HG02759 (cell line): Measurements from ENCODE around the gene FAM25G.
"Not testable (repeated sequence)": the region's sequence is repeated elsewhere in the genome, so short reads cannot be mapped to it uniquely, and the experiment has no call there.

ENCODE experiments used
- ATAC-seq: cut with Tn5 transposase; IDR thresholded peaks from one replicate; pipeline ENCODE4 v1.9.1; 2021; ENCODE audit warnings: mild to moderate bottlenecking, moderate library complexity; ENCODE audit not compliant: unreplicated experiment

FAM25G gene

DNA sequence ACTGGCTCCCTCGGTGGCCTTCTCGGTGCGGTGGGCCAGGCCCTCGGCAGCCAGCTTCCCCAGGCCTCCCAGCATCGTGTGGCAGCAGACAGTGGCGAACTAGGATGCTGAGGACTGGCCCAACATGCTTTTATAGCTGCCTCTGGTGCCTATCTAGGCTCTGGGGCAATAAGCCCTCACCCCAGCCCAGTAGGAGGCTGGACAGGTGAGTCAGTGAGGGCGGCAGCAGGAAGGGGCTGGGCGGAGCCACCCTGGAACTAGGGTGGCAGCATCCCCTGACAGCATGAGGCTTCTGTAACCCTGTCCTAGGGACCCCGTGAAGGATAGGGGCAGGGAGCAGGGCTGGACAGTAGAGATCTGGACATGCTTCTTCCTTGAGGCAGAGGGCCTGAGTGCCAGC, at the start of gene FAM25G:
Gene FAM25G (minus strand): TSS at position 101 of the 400 bp plus-strand sequence. CDS start 26 bp downstream, at position 75.
- ATAC-seq, result not testable (repeated sequence)

DNA sequence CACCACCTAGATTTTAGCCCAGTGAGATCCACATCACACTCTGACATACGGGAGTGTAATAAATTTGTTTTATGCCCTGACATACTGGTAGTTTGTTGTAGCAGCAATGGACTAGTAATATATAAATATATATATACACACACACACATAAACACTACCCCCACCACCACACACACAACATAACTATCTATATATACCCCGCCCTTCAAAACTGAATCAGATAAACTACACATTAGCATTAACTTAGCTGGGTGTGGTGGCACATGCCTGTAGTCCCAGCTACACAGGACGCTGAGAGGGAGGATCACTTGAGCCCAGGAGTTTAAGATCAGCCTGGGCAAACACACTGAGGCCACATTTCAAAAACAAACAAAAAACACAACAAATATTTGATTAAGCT, 44.9 kb upstream of the FAM25G start:
- not testable (repeated sequence) for ATAC-seq

DNA sequence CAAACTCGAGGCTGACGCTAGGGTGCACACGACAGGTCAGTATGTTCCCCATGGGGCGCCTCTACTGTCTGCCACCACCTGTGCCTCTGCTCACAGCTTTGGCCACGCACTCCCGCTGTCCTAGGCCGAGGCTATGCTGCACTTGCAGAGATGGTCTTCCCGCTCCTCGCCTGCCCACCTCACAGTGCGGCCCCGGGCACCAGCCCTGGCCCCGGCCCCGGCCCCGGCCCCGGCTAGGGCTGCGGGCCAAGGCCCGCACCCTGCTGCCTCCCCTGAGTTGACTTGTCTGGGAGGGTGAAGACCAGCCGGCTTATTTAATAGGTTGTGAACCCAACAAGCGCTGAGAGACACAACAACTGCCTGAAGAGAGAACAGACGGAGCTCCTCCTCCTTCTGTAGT, 32.0 kb upstream of the FAM25G start, which contains the start of gene AGAP9:
Gene AGAP9 (minus strand): TSS at position 164 of the 400 bp plus-strand sequence. CDS start 112 bp downstream, at position 52.
- ATAC-seq, result not testable (repeated sequence)

DNA sequence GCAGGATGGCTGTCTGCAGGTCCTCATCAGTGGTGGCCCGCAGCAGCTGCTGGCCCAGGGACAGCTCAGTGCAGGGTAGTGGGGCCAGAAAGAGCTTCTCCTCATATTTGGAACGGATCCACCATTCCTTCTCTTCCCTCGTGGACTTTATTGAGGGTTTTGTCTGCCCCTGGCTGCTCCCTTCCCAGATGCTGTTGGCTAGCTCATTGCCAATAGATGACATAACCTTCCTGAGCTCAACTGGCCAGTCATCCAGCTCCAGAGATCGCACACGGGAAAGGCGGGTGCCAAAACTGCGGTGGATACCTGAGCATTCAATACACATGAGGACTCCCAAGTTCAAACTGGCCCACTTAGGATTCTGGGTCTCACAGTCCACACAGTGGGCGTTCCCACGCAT, 10.8 kb upstream of the FAM25G start:
- not testable (repeated sequence) for ATAC-seq

DNA sequence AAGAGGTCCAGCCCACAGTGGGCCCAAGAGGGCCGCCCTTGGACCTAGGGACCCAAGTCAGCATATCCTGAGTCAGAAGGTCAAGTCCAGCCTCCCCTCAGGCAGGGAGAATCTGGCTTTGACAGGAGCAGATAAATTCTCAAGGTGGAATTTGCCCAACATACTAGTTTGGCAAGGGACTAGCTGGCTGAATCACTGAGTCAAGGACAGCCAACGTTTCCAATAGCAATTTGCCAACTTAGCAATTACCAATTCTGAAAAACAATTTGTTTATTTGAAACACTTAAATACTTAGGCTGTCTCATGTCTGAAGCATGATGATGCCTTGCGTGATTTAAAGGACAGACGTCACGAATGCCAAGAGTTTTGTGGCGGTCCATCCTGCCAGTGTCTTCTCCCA, 2.7 kb upstream of the FAM25G start:
- ATAC-seq, result not testable (repeated sequence)

DNA sequence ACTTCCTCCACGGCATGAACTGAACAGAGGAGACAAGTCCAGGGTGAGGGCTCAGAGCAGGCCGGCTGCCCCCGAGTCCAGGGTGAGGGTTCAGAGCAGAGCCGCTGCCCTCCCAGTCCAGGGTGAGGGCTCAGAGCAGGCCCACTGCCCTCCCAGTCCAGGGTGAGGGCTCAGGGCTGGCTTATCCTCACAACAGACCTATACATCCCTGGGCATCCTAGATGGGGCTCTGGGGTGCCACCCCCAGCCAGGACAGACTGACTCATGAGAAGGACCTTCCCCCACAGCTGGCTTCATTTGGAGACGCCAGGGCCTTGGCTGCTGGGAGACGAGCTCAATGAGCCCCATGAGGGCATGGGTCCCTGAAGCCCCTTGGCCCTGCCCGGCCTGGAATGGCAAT, 1.9 kb downstream of the FAM25G start:
- ATAC-seq, result not testable (repeated sequence)

DNA sequence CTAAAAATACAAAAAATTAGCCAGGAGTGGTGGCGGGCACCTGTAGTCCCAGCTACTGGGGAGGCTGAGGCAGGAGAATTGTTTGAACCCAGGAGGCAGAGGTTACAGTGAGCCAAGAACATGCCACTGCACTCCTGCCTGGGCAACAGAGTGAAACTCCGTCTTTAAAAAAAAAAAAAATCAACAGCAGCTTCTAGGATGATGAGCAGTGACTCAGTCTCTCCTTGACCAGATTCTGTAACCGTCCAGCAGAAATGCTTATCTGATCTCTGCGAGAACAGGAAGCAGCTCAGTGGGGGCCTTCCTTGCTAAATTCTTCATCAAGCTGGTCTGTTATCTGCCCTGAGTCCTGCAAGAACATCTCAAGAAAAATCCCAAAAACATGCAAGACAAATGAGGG, 5.6 kb downstream of the FAM25G start:
- ATAC-seq, result not testable (repeated sequence)

DNA sequence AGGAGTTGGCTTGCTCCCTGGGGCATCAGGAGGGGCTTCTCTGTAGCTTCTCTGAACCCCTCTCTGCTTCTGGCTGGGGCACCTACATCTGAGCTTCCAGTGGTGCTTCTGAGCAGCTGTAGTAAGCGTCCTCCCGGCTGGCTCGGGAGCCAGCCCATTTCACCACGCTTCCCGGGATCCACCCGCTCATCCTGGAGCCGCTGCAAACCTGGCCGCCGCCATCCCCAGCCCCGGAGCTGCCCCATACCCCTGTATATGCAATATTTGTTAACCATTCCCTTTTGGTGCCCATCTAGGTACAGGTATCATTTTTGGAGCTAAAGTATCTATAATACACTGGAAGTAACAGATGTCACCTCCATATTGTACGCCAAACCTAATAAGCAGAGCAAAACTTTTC, 6.7 kb downstream of the FAM25G start:
- not testable (repeated sequence) for ATAC-seq

DNA sequence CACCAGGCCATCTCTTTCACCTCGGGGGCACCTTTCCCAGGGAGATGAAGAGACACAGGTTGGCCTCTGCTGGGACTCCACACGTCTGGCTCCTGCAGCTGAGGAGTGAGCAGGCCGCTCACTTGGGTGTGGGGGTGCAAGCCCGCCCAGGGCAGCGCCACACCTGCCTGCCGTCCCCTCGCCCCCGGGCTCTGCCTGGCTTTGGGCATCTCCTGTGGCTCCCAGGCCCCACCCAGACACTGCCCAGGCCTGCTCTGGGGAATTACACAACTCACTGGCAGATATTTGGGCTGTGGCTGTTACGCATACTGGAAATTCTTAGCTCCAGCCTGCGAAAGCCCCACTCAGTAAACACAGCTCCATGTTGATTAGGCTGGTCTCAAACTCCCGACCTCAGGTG, 7.6 kb downstream of the FAM25G start, which contains the start of gene ANXA8:
Gene ANXA8 (minus strand): TSS at position 193 of the 400 bp plus-strand sequence. CDS start 182 bp downstream, at position 11.
- ATAC-seq, result not testable (repeated sequence)

DNA sequence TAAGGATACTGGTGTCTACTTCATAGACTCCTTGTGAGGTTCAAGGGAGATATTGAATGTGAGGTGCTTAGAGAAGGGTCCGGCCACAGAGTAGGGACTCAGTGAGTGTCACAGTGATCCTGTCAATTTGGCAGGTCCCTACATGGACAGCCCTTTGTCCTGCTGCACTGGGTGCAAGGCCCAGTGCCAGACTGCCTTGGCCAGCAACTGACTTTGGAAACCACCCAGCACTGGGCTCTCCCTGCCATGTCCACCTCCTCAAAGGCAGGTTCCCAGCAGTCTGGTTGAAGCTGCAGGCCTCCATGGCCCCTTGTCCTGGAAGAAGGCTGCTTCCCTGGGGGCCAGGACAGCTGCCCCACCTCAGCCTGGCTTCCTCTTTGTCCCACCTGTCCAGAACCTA, 9.1 kb downstream of the FAM25G start:
- not testable (repeated sequence) for ATAC-seq

DNA sequence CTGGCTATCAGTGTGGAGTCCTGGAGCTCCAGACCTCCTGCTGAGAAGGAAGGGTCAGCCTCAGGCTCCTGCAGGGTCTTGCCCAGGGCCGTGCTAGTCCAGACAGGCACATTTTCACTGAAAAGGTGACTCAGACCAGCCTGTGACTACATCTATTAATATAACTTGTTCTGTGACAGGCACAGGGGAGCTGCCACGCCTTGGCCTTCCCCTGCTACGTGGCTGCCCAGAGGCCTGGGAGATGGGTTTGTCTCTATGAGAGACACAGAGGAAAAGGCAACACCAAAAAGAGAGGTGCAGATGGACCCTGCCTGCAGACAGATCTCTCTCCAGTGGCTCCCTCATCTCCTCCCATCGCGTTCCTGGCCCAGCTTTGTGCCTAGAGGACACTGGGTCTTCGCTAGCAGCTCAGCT, 9.7 kb downstream of the FAM25G start:
- ATAC-seq, result not testable (repeated sequence)

DNA sequence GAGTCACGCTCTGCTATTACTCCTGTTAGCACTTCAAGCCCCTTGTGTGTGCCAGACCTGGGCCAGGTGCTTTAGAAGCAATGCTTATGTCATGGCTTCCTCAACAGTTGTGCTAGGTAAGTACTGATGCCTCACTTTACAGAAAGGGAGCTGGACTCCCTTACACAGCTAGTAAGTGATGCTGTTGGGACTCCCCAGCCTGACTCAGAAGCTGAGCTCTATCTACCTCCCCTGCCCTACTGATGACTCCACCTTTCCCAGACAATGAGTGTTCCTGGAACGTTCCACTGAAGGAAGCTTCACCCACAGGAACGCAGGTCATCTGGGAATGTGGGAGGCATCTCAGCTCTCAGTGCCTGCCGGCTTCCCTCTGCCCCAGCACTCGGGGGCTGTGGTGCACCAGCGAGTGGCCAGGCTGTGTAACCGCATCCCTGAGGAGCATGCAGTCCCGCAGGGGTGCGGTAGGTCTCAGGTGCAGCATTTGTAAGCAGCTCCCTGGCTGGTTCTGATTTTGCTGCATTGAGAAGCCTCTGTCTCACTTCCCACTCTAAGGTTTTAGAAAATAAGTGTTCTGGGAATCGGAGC, 10.2 kb downstream of the FAM25G start:
- not testable (repeated sequence) for ATAC-seq

DNA sequence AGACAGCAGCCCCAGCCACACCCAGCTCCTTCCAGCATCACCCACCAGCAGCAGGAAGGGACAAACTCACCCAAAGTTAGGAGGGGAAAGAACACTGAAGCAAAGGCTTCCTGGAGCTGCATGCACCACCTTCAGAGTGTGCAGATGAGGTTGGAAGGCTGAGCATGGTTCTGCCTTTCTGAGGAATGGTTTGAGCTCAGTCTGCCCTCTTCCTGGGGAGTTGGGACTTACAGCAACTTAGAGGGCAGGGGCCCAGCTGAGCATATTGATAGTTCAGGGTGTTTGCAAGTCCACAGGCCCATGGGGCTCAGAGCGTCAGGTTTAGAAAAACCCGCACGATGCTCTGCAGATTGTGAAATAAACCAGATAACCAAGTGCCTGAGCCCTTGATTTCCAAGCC, 11.4 kb downstream of the FAM25G start:
- not testable (repeated sequence) for ATAC-seq

DNA sequence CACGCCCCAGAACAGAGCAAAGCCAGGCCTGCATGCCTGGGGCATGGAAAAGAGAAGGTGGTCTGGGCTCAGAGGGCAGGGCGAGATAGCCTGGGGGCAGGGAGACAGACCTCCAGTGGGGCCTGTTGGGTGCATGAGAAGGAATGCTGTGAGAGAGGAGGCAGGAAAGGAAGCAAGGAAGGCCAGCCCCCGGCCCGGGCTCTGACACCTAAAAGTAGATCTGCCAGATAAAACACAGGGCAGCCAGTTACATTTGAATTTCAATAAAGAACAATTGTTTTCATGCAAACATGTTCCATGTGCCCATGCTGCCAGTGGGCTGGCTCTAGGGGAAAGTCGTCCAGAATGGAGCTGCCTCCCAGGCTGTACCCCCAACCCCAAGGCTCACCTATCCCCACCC, 13.4 kb downstream of the FAM25G start:
- ATAC-seq, result not testable (repeated sequence)

DNA sequence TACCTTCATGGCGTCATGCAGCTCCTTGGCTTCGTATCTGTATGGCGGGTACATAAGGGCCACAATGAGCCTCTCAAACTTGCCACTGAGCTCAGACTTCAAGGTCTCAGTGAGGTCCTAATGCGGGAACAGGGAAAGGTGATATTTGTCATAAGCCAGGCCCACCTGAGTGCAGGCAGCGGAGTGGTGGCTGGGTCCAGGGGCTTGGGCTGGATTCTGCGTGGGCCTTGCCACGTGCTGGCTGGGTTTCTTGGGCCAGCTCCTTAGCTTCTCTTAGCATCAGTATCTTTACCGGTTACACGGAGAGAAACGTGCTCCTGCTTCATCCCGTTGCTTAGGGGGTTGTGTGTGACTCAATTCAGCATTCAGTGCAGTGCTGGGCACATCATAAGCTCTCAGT, 14.4 kb downstream of the FAM25G start:
- ATAC-seq, result not testable (repeated sequence)

DNA sequence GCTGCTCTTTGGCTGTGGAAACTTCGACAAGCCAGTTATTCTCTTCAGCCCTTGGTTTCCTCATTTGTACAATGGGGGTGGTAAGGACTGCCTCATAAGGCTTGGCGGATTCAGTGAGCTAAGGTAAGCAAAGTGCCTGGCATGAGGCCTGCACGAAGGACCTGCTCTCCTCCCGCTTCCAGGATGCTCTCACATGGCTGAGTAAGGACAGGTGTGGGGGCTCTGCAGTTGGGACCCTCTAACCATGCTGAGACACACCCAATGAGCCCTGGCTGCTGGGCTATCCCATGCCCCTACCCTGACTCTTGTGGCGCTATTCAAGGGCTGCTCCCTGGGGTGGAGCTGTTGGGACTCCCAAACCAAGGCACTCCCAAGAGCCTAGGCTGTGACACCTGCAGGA, 16.4 kb downstream of the FAM25G start:
- ATAC-seq, result not testable (repeated sequence)

DNA sequence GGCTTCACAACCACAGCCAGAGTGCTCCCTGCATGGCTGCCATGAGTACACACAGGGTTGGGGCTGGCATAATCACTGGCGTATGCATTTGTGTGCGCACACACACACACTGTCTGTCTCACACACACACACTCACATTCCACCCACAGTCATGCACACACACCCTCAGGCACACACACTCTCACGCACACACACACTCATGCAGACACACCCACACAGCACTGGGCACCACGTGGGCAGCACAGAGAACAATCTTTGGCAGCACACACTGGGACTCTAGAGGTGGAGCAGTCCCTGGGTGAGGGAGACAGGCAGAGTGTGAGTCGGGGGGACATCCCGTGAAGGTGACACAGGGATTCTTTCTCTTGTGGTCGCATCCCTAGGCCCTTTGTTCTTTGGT, 18.0 kb downstream of the FAM25G start:
- ATAC-seq, result not testable (repeated sequence)

DNA sequence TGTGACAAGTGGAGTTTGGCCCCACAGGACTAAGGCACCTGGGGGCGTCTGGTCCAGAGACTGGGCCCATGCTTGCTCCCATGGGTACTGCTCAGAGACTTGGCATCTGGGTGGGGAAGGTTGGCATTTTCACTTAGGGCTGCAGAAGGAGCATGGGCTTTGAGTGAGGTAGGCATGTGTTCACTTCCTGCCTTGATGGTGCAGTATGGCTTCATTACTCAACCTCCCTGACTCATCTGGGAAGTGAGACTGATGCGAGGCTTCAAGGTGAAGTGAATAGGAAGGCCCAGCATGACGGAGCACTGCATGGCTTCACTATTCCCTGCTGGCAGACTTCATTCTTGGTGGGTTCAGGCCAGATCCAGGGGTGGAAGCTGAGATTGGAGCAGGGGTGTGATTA, 18.9 kb downstream of the FAM25G start:
- ATAC-seq, result peak; percentile 72

DNA sequence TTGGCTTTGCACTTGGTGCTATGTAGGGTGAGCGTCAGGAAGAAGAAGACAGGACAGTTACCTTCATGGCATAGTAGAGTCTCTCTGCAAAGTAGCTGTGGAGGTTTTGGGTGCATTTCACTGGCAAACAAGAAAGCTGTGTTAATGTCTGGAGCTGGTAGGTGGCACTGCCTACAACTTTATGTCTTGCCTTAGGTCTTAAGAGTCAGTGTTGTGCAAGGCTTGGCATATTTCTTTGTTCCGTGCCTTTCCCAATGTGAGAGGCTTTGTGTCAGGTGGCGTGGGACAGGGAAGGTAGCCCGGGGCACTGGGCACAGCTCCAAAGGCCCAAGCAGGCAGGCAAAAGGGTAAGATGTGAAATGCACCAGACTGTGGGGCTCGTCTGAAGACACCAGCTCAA, 19.4 kb downstream of the FAM25G start:
- ATAC-seq, result not testable (repeated sequence)

DNA sequence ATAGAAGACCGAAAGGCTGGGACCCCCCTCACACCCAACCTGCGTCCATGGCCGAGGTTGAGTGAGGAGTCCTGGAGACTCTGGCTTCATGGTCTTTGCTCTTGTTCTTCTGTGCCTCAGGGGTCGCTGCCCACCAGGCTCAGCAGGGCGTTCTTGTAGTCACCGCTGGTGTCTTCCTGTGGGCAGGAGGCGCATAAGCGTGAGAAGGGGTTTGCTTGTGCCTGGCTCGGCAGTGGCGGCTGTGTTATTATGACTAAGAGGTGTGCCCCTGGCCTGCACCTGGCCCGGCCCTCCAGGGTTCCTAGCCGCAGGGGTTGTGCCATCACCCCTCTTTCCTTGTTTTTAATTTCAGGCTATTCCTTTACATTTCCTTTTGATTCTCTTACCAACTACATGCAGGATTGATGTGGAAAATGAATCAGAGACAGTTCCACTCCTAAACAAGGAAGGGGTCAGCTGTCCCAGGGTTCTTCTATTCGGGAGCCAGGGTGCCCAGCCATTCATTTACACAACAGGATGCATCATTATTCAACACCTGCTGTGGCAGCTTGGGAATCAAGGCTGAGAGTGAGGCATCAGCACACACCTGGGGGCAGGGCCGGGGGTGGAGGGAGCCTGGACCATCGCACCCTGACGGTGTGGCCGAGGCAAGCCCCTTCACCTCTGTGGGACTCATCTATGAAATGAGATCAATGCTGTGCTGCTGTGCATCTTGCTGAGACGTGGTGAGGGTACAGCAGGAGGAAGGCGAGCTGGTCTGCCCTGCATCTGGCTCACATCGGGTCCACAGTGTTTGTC, 22.6 kb downstream of the FAM25G start:
- ATAC-seq, result not testable (repeated sequence)

DNA sequence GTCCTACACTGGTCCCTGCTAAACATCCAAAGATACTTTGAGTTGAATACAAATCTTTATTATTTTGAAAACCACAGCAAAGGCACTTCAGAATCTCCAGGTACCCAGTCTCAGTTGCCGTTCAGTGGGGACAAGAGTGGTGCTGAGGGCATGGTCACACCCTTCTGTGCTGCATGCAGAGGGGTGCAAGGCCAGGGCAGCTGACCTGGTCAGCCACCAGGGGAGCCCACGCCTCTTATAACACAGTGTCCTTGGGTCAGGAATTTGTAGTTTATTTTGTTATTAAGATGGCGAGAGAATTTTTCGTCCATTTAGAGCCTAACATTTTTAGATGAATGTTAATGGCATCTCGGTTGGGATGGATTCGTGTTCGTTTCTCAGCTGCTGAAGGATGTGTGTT, 23.5 kb downstream of the FAM25G start:
- ATAC-seq, result not testable (repeated sequence)

DNA sequence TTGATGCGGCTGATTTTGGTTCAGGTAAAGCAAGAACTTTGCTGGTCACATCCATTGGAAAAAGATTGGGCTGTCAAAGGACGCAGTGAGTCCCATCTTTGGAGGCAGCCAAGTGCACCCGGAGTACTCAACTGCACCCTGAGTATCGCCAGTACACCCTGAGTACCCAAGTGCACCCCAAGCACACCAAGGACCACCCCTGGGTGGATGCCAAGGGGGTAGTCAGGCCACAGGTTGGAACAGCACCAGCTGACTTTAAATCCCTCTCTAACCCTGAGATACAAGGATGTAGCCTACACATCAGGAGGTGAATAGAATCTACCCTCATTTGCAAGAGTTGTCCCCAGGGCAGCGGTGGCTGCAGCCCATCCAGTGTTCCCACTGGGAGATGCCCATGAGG, 24.0 kb downstream of the FAM25G start:
- not testable (repeated sequence) for ATAC-seq
